Astrocyte of the hippocampus (primary cell): ENCODE measurements around the gene NOTCH2NLA.
A peak's percentile ranks its signal among the peaks of the same experiment; 100 is the strongest.
"Not testable (repeated sequence)": the region's sequence is repeated elsewhere in the genome, so short reads cannot be mapped to it uniquely, and the experiment has no call there.

ENCODE experiments used
- DNase-seq: peaks from one replicate; pipeline ENCODE4 v3.0.0; 2011; ENCODE audit warnings: low read depth, low spot score

The NOTCH2NLA gene

DNA sequence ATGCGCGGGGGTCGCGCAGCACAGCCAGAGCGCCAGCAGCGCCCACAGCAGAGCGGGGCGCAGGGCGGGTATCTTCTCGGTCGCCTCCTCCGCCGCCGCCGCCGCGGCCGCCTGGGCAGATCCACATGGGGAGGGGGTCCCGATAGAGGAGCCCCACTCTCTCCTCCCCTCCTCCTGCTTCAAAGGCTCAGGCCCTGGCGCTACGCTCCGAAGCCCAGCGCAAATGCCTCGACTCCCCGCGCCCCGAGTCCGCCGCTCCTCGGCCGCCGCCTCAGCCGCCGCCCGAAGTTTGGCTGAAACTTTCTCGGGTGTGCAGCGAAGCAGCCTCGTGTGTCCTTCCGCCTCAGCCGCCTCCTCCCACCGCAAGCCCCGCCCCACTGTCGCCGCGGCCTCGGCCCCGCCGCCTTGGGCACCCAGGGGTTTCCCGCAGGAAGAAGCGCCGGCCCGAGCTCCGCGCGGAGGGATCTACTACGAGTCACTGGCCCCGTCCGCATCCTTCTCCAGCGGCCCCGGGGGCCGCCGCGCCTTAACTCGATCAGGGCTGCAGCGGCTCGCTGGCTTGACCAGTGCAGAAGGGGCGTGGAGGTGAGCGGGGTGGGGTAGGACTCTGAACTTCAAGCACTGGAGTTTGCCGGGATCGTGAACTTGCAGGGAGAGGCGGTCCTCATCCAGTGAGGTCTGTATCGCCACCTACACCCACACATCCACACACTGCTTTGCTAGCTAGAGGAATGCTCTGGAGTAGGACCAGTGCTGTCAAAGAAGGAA is at the start of gene NOTCH2NLA:
NOTCH2NLA (minus strand) TSS at position 312 of the 768 bp plus-strand sequence. CDS start 39,684 bp downstream, outside the sequence.
- DNase-seq: peak; percentile 44

DNA sequence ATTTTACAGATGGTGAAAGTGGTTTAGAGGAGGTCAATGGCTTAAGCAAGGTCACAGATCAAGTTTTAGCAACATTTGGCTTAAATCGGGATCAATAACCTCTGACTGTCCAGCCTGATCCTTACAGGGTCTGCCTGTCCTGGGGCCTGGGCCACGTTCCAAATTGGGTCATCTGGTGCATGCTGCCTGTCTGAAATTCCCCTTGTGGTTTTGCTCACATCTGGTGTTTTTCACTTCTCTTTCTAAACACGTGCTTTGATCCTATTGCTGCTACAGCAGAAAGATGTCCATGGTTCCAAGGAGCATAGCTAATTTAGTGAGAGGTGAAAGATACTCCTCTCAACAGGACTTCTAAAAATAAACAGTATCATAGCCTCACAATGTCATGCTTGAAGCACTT is 49.5 kb upstream of the NOTCH2NLA start:
- not testable (repeated sequence) for DNase-seq

DNA sequence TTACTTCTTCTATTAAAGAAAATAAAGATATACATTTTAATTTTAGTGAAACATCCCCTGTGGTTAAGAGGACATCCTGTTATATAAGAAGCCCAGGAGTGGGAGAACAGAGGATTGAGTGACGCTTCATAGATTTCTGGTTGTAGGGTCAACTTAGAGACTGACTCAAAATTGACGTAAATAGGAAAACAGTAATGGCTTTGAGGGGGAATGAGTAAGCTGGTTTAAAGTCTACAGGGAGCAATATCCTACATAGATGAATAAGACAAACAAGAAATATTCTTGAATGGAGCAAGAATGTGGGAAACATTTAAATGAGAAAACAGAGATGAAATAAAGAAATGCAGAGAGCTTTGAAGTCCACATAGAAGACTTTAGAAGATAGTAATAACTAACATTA is 48.3 kb upstream of the NOTCH2NLA start:
- not testable (repeated sequence) for DNase-seq

DNA sequence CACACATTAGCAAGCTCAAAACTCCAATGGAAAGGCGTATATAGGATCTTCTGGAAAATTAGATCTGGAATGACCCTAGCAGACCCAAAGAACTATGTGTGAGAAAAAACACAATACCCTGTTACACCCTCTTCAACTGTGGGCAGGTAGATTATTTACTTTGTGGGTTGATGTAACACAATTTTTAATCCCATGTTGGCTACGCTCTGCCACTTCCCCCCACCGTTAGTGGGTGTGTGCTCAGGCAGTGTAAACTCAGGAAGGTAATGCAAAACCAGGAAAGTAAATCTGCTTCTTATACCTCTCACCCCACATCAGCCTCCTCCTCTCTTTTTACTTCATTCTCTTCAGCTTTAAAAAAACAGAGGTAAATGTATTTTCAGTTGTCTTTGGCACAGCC is 45.3 kb upstream of the NOTCH2NLA start:
- not testable (repeated sequence) for DNase-seq

DNA sequence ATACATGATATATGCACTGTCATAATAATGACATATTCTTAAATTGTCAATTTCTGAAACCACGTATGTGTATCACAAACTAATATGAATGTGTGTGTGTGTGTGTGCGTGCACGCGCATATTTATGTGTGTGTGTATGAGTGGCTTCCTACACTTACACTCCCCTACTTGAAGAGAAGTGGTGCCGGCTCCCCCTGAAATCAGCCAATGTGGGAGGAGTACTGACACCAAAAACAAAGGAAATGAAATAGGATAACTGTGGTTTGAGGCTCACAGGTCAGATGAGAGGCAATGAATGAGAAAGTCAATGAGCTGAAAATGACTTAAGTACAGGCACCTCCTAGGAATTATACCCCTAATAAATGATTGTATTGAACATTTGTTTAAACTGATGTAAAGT is 44.4 kb upstream of the NOTCH2NLA start:
- DNase-seq: not testable (repeated sequence)

DNA sequence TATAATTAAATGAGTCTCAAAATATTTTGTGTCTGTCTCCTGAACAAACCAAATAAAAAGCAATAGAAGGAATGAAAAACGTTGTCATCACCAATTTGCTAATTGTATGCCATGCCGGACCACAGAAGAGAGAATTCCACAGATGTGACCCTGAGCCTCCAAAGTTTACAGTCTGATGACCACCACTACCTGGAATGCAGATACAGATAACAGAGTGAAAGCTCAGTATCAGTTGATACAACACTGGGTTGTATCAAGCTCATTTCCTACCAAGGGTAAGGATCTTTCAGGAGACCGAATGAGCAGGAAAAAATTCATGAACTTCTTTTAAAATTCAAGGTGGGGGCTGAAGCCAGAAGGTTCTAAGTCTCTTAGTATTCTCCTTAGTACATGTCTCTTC is 43.9 kb upstream of the NOTCH2NLA start:
- not testable (repeated sequence) for DNase-seq

DNA sequence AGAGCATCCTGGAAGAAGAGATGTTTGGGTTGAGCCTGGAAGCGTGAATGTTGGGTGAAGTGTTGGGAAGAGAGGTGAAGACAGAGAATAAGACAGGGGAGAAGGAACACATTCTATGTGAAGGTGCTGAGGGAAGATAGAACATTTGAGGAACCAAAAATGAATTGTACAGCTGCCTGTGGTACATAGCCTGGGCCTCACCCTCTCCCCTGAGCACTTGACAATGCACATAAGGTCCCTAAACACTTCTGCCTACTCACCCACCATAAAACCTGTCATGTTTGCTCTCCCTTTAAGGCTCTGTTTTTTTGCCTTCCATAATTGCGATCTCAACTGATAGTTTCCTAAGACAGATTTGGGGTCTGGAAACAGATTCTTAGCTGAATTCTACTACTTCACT is 43.2 kb upstream of the NOTCH2NLA start:
- DNase-seq: not testable (repeated sequence)

DNA sequence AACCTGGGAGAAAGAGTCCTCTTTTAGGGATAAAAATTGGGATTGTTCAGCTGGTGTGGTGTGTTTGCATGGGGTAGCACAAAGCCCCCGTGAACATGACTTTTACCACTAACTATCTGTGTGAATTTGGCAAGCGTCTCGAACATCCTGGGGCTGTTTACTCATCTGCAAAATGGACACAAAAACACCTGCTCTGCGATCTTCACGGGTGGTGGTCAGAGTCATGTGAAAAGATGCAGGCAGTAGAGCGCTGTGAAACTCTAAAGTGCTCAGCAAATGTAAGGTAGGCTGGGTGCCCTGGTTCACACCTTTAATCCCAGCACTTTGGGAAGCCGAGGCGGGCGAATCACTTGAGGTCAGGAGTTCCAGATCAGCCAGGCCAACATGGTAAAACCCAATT is 41.3 kb upstream of the NOTCH2NLA start:
- DNase-seq: not testable (repeated sequence)

DNA sequence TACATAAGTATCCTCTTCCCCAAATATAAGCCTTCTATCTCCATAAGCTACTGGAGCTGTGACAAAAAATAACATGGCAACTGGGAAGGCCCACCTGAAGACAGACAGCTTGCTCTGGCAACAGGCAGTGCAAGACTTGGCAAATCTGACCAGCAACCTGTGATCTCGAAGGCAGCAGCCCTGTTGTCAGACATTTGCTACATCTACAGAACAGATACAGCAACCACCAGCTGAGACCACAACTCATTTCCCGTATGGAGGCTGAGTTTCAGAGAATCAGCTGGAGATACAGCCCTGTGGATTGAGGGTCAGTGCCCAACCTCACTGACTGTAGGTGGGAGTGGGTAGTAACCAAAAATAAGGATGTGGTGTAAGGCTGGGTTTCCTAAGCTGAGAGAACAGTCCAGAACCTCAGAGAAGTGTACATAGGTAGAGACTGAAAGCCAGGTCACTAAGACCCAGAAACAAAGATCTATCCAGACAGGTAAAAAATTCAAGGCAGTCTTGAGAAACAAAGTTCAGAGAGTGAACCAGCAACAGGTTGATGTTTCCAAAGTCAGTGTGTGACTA is 37.4 kb upstream of the NOTCH2NLA start:
- DNase-seq: not testable (repeated sequence)

DNA sequence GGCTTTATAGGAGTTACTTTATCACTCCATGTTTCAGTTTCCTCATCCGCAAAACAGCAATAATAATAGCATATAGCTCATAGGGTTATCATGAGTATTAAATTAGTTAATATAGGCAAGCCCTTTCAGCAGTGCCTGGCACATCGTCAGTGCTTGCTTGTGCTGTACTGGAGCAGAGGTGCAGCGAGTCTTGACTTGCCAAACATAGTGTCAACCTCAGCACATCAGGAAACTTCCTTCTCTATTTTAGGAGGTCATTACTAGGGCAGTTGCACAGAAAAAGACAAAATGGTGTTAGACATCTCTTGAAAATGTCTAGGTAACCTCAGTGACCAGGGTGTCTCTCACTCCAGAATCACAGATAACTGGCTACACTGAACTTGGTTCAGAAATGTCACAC is 35.9 kb upstream of the NOTCH2NLA start:
- DNase-seq: not testable (repeated sequence)

DNA sequence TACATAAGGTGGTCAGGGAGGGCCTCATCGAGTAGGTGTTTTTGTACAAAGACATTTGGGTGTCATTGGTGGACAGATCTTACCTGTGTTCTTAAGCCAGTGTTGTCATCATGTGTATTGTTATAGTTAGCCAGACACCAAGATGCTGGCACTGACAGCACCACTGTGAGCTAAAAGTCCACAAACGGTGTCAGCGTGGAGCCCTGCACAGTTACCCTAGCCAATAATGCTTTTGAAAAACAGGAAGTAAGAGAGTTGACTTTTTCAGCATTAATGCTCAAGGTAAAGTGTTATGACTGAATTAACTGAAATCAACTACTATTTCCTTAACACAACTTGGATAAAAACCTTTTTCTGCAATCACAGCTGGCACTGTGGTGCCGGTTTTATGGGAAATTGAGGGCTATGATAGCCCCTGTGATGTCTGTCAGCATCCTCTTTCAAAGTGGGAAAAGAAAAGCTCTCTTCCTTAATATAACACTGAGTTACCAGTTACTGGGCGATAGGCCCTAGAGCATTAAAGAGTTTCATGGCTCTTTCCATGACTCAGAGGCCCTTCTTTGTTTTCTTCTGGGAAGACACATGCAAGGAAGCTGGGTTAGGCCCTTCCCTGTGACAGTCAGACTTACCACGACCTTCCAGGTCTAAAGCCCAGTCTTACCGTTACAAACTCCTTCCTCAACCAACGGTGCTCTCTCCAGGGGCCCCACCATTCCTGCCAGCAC is 31.3 kb upstream of the NOTCH2NLA start:
- DNase-seq: not testable (repeated sequence)

DNA sequence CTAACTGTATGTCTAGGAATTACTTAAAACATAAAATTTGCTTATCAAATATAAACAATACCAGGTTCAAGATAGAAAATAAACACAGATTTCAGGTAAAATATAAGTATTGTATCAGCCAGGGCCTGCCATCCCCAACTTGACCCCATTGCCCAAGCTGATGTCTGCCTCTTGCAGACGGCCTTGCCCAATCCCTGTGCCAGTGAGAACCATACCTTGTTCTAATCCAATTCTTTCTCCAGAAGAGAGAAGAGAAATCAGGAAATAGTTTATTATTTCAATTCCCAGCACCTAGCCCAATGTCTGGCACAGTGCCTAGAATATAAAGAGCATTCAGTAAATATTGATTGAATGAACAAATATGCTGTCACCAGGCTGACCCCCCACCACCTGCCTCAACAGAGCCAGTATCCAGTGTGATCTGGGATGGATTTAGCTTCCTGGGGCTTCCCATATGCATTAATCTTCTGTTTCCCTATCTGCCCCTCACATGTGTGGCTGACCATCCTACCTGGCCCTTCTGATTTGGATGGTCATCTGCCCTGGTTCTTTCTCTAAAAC is 29.3 kb upstream of the NOTCH2NLA start:
- DNase-seq: not testable (repeated sequence)

DNA sequence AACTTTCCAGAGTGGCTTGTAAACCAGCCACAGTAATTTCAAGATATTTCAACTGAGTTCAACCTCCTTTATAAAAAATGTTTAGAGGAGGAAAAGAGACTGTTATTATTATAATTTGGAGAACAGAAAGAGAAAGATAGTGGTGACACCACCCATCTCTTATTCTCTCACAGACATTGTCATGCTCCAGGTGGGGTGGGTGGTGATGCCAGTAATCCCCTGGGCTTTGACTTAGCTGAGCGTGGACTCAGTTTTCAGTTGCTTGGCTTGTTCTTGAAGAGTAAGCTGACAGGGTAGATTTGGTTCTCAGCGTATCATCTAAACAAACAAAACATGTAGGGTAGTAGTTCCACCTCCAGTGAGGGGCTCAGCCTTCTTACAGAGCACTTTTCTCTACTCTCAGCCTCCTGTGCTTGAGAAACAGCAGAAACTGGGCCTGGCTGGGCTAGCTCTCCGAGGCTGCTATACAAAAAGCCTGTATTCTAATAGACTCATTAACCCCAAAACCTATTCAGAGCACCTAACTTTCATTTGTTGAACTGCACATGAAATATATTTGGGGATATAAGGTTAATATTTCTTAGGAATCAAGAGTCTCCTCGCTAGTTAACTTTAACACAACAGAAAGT is 25.9 kb upstream of the NOTCH2NLA start:
- DNase-seq: not testable (repeated sequence)

DNA sequence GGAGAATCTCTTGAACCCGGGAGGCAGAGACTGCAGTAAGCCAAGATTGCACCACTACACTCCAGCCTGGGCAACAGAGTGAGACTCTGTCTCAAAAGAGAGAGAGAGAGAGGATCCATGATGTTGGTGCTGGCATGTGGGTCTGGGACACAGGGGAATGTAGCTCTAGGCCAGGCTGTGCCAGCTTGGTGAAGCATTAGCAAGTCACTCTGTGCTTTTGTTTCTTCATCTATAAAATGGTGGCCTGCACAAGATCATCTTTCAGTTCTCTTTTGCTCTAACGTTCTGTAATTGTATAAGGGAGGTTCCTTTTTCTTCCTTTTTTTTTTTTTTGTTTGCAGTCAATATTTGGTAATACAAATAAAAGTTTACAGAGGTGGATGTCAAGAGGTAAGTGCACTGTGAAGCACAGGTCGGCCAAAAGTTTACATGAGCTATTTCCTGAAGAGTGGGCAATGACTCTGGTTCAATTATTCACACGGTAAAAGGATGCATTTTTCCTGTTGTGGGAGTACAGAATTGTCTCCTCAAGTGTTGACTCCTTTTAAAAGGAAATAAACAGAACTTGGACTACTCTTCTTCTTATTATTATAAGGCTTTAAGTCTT is 24.5 kb upstream of the NOTCH2NLA start:
- not testable (repeated sequence) for DNase-seq

DNA sequence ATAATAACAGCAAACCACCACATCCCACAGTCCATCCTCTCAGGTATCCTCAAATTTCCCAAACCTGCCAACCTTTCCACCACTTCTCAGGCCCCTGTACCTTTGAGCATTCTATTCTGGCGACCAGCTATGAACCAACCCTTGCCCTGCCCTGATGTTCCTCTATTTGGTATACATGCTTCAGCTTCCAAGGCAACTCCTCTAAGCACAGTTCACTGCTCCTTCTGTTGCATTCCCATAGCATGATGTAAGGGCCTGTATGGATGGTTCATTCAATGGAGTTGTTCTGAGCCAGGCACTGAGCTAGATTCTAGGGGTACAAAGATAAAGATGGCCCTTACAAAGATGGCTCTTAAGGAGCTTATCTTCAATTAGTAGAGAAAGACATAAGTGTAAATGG is 22.7 kb upstream of the NOTCH2NLA start:
- DNase-seq: not testable (repeated sequence)

DNA sequence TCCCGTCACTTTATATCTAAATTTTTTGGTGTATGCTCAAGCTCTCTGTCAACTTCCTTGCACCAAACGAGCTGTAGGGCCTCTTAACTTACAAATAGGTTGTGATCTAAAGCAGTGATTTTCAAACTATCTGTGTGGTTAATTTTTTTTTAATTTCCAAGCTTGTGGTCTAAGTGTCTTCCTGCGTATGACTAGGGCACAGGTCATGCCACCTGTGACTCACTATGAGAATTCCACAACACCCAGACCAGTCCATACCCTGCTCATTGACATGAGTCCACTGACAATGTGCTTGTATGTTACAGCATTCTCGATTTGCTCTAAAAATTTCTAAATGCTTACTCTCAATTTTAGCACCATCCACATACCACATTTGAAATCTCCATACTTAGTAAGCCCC is 19.8 kb upstream of the NOTCH2NLA start:
- DNase-seq: not testable (repeated sequence)

DNA sequence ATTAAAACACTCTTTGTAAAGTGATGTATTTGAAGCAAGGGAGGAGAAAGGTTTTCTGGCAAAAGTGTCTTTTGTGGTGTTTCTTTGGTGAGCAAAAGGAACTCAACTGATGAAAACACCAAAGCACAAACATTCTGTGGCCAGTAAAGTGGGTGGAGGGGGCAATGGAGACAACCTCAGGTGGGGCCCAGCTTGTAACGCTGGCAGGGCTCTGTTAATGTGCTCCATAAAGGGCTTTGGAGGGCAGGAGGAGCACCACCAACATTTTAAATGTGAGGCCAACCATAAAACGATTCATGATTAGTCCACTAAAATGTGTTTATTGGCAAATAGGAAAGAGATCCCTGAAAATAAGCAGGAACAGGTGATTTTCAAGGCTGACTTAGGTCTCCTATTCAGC is 7.8 kb upstream of the NOTCH2NLA start:
- not testable (repeated sequence) for DNase-seq

DNA sequence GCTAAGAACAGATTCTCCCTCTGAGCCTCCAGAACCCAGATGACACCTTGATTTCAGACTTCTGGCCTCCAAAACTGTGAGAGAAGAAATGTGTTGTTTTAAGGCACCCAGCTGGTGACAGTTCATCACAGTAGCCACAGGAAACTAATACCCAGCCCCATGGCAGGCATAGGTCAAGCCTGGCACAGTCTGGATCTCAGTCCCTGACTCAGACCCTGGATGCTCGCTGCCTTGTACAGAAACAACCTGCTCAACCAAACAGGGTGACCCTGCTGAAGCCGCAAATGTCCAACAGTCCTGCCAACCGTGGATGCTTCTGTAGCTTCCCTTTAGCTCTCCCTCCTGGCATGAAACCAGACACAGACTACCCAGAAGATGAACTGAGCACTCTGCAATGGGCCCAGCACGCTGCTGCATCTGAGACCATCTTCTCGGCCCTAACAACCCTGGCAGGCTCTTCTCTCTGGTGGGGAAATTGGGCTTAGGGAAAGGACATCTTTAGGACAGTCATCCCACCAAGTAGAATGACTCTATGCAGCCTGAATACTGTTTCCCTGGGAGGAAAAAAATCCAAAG is 7.3 kb upstream of the NOTCH2NLA start:
- DNase-seq: not testable (repeated sequence)

DNA sequence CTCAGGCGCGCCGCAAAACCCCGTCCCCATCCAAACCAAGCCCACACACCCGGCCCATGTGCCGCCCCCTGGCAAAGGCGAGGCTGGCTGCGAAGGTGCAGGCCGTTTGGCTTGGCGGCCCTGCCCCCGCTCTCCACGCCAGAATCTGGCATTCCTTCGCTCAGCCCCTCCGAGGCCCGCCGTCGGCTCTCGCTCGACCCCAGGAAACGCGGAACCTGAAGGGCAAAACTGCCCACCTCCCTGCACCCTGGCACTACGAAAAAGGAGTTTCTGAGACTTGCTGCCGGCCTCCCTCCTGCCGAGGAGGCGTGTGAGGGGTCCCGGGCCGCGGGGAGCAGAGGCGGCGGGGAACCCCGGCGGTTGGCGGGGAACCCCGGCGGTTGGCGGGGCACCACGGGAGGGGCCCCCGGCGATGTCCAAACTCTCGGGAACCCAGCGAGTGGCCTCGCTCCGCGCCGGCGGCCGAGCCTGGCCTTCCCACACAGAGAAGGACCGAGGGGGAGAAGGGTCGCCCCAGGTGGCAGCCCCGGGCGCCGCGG is 608 bp downstream of the NOTCH2NLA start:
- DNase-seq: not testable (repeated sequence)

DNA sequence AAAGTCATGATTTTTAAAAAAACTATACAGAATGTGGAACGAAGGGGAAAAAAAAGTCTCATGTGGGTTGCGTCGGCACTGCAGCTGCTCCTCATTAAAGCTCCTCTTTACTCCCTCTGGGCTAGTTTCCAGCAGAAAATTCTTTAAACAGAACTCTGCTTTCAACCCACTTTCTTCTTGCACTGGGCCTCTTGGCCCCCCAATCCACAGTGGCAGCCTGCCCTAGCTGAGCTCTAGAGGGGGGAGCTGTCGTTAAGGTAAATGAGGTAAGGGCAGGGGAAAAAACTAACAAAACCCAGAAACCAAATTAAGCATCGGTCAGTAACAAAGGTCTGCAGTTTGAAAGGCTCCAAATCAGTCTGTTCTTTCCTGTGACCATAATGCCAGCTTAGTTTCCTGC is 54.3 kb downstream of the NOTCH2NLA start:
- DNase-seq: not testable (repeated sequence)

DNA sequence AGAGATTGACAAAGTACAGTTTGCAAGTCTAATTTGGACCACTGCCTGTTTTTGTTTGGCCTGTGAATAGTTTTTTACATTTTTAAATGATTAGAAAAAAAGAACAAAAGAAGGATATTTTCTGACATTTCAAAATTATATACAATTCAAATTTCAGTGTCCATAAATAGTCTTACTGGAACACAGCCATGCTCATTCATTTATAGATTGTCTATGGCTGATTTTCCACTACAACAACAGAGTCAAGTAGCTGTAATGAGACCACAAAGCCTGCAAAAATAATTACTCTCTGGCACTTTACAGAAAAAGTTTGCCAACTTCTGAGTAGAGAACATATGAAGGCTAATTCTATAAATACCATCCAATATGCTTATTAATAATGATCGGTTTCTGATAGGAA is 61.1 kb downstream of the NOTCH2NLA start:
- not testable (repeated sequence) for DNase-seq
